Right lobe of liver (tissue), 4 donors: ENCODE data around the gene TSPAN18.

Experiments
- CTCF ChIP-seq, 4 donors: fragments of 200-600 bp in 3 of 4; fragments of 450-650 bp in 1 of 4; IDR thresholded peaks; one replicate each; pipeline versions ENCODE4 v1.5.1 to v1.8.0; 2016 to 2022; ENCODE audit warnings: antibody characterized with exemption in 4 of 4, mild to moderate bottlenecking in 2 of 4
- POLR2A ChIP-seq: fragments of 450-650 bp; IDR thresholded peaks from one replicate; pipeline ENCODE4 v1.6.1; 2017; ENCODE audit warnings: antibody characterized with exemption, mild to moderate bottlenecking
- donor health status: DM: no; HTN: no; CAD: no.
- donor health status: DM: no; HTN: no; CAD: no.
- donor health status: DM: no; HTN: yes; CAD: no.

GRCh38 chr11:44771841-44772240 is 45.1 kb downstream of the TSPAN18 start:
- TF ChIP-seq POLR2A (no peak), CTCF (IDR thresholded peaks at IDR 0.05) (no peak)
